ENCODE measurements around the gene ANTXRL.
"Not testable (repeated sequence)": the region's sequence is repeated elsewhere in the genome, so short reads cannot be mapped to it uniquely, and the experiment has no call there.

Gene ANTXRL

GRCh38 chr10:46375406-46375805, 88.6 kb downstream of the ANTXRL start, which contains the start of gene ANXA8L1:
ANXA8L1 (plus strand) TSS chr10:46375776; CDS start chr10:46375852, 76 bp downstream.
- not testable (repeated sequence) for DNase-seq

GRCh38 chr10:46377022-46377421, 90.2 kb downstream of the ANTXRL start:
- DNase-seq = not testable (repeated sequence)

- DNase-seq = not testable (repeated sequence)
These were observed 90.9 kb downstream of the ANTXRL start for GRCh38 chr10:46377651-46378050.

GRCh38 chr10:46378108-46378507, 91.3 kb downstream of the ANTXRL start:
- not testable (repeated sequence) for DNase-seq

- not testable (repeated sequence) for DNase-seq
These were observed 92.5 kb downstream of the ANTXRL start for GRCh38 chr10:46379233-46379848.

Data from NCI-H446 treated with DMSO at 0.1 percent for 48 hours (cell line).